GM12891 (cell line): ENCODE results near the gene DIP2B.

Experiments
- DNase-seq: peaks from one replicate; pipeline ENCODE4 v3.0.0; 2011; ENCODE audit warnings: low spot score; ENCODE audit not compliant: insufficient read length
- FAIRE-seq: peaks from 2 replicates; lab custom pipeline; 2011; peaks lifted over from hg19 to GRCh38; lab: Jason Lieb, UNC
- PAX5 ChIP-seq: IDR thresholded peaks from 2 replicates; pipeline ENCODE4 v1.6.1; 2011; ENCODE audit warnings: low read length, moderate library complexity, mild to moderate bottlenecking; ENCODE audit not compliant: insufficient read depth, severe bottlenecking
- POLR2A ChIP-seq: IDR thresholded peaks from 2 replicates; pipeline ENCODE4 v1.6.1; 2011; ENCODE audit warnings: low read depth, low read length, control low read depth
- POLR2AphosphoS5 ChIP-seq: IDR thresholded peaks from 2 replicates; pipeline ENCODE4 v1.6.1; 2011; ENCODE audit warnings: low read depth, low read length, control low read depth
- POU2F2 ChIP-seq: IDR thresholded peaks from 2 replicates; pipeline ENCODE4 v1.6.1; 2011; ENCODE audit warnings: low read depth, mild to moderate bottlenecking, control low read depth, low read length, moderate library complexity
- SPI1 ChIP-seq: IDR thresholded peaks from 2 replicates; pipeline ENCODE4 v1.6.1; 2011; ENCODE audit warnings: low read depth, low read length, control low read depth
- TAF1 ChIP-seq: IDR thresholded peaks from 2 replicates; pipeline ENCODE4 v1.6.1; 2011; ENCODE audit warnings: low read depth, low read length, control low read depth

DIP2B gene

GRCh38 chr12:50569876-50570275 is 65.1 kb downstream of the DIP2B start:
- no peak for TF ChIP-seq SPI1
- TF ChIP-seq PAX5, result no peak
- no peak for TF ChIP-seq POU2F2
- TF ChIP-seq POLR2AphosphoS5, result no peak
- no peak for TF ChIP-seq POLR2A
- no peak for TF ChIP-seq TAF1
- no peak for DNase-seq
- FAIRE-seq, result no peak

DNA sequence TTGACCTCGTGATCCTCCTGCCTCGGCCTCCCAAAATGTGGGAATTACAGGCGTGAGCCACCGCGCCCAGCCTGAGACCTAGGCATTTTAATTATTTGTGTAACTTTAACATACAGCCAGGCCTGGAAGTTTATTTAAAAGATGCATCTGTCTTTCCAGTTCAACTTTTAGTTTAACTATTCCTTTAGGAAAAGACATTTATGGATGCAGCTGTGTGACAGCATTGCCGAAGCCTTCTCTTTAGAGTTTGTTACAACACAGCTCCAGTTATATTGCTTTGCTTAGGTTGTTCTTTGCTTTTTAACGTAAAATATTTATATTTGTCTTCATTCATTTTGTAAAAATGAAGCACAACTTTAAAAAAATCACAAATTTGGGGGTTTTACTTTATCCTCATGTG is 67.0 kb downstream of the DIP2B start:
- FAIRE-seq (no peak), DNase-seq (no peak)
- TF ChIP-seq TAF1 (no peak), POU2F2 (no peak), SPI1 (no peak), PAX5 (no peak), POLR2A (no peak), POLR2AphosphoS5 (no peak)

DNA sequence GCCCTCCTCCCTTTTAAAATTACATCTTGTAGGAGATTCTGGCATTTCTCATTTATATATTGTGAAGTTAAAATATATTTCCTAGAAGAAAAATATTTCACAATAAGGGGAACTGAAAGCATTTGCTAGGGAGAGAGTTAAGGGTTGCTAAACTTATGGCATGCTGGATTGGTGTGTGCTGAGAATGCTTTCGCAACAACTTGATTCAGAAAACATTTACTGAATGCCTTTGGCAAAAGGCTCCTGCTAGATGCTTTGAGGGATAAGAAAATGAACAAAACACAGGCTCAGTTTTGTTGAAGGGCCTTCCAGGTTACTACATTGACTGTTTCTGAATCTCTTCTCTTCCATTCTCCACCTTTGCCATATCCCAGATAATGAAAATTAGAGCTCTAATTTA is 67.5 kb downstream of the DIP2B start:
- no peak for TF ChIP-seq POLR2A
- TF ChIP-seq PAX5, result no peak
- peak; percentile 87 for TF ChIP-seq SPI1
- TF ChIP-seq TAF1, result no peak
- DNase-seq (no peak), FAIRE-seq (no peak)

GRCh38 chr12:50572760-50573159 is 68.0 kb downstream of the DIP2B start:
- DNase-seq (no peak), FAIRE-seq (no peak)
- TF ChIP-seq POLR2AphosphoS5, result no peak

- TF ChIP-seq SPI1 (no peak), POU2F2 (no peak), POLR2AphosphoS5 (no peak), PAX5 (no peak), TAF1 (no peak), POLR2A (no peak)
- no peak for FAIRE-seq
- DNase-seq, result no peak
Observed at GRCh38 chr12:50573271-50573670, 68.5 kb downstream of the DIP2B start.

- FAIRE-seq (no peak), DNase-seq (no peak)
- TF ChIP-seq POLR2AphosphoS5, result no peak
- TF ChIP-seq POLR2A, result no peak
- no peak for TF ChIP-seq PAX5
- no peak for TF ChIP-seq SPI1
- TF ChIP-seq TAF1, result no peak
- no peak for TF ChIP-seq POU2F2
Observed at GRCh38 chr12:50574601-50575348, 70.0 kb downstream of the DIP2B start.

DNA sequence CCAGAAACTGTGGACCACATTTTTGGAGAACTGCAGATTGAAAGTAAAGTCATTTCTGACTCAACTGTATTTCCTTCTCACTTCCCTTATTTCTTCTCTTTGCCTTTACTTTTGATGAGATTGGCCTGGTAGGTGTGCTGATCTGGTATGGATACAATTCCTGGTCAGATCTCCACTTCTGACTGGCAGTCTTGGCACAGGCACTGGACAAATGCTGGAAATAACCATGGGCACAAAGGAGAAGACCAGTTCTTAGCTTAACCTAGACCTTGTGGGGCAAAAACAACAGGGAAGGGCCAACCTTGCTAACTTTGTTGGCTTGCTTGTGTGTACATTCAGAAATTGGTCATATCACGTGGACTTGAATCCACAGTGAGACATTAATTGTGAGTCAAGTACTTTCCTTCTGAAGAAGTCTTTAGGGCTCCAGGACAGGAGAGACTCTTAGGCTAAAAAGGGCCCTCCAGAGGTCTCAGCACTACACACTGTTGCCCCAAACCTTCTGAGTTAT is 75.0 kb downstream of the DIP2B start:
- DNase-seq (no peak), FAIRE-seq (no peak)
- TF ChIP-seq SPI1, result peak; percentile 98
- no peak for TF ChIP-seq POLR2AphosphoS5

DNA sequence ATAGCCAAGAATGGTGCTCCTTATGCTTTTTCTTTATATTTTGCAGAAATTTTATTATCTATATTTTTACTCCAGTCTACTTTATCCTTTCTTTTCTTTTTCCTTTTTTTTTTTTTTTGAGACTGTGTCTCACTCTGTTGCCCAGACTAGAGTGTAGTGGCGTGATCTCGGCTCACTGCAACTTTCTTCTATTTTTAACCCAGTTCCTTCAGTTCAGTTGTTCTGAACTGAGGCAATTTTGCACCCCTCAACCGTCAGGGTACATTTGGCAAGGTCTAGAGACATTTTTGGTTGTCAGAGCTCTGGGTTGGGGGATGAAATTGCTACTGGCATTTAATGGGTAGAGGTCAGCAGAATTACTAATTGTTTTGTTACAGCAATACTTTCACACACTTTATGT is 75.7 kb downstream of the DIP2B start:
- DNase-seq (no peak), FAIRE-seq (no peak)
- no peak for TF ChIP-seq POLR2A
- no peak for TF ChIP-seq SPI1
- no peak for TF ChIP-seq TAF1
- TF ChIP-seq PAX5, result no peak
- no peak for TF ChIP-seq POU2F2
- TF ChIP-seq POLR2AphosphoS5, result no peak

DNA sequence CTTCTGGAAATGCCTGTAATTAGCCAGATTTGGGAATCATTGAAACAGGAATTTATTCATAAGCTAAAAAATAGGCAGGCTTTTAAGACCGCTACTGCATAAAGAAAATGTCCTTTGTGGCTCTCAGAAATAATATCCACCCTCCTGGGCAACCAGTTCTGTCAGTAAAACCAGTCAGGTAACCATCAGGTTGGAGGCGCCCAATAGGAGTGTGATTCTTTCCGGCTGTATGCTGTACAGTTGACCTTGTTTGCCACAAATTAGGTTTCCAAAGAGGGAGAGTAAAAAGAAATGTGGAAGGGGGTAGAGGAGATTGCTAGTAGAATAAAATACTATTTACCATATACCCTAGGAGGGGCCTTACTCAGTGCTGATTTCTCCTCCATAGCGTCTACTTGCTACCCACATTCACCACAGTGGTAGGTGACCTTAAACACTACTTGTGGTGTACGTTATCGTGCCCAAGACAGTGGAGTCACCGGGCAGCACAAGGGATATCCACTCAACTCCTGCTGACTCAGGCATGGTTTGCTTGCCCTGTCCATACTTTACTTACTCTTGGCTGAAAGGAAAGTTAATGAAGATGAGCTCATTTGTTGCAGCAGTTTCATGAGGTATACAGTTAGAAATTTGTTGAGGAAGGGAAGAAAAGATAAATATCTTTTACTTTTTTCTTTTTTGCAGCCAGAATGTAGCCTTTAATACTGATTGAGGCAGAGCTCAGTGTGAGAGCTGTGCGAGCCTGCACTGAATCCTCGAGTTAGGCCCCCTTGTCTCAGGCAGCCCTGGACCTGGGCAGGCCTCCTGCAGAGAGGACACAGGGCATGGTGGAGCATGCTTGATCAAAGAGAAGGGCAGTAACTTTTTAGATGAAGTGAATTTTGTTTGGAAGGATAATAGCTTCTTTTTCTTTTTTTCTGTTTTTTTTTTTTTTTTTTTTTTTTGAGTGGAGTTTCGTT is 76.7 kb downstream of the DIP2B start:
- no peak for DNase-seq
- no peak for FAIRE-seq
- TF ChIP-seq POU2F2 (no peak), POLR2AphosphoS5 (no peak), SPI1 (no peak), TAF1 (no peak), PAX5 (no peak), POLR2A (no peak)

DNA sequence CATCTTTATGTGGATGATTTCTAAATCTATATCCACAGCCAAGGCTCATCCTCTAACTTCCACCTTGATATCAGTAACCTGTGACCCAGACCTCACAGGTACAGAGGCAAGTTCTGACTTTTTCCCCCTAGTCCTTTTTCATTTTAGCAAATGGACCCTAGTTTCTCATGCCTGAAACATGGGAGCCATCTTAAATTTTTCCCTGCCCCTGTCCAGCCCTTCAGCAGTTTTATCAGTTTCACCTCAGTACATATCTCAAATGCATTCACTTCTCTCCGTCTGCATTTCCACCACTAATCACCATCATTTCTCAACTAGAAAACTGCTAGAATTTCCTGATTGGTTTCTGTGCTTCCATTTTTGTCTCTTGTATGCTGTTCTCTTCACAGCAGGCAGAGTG is 79.3 kb downstream of the DIP2B start:
- FAIRE-seq (no peak), DNase-seq (no peak)
- no peak for TF ChIP-seq PAX5
